ENCODE results near the gene ALDH3B2. TPM values are rescaled to one million over a fixed set of nuclear protein-coding genes. Genes with fewer than 3 reads are reported as not detected.

ALDH3B2 gene
- polyA plus RNA-seq, 1 of the 3 experiments (the other 2 are of a cell fraction) = not detected

GRCh38 chr11:67664213-67664585, 10.2 kb downstream of the ALDH3B2 start:
- no peaks in the 10 kb centered on the region; a peak in 1 of 4 replicates for H3K4me1 ChIP-seq (ENCODE audit: control insufficient read depth in 1 of 2, insufficient read depth in 2 of 2, low read depth in 1 of 2, low read length in 1 of 2)
- TF ChIP-seq RCOR1 (IDR thresholded peaks at IDR 0.05; ENCODE audit: low read length) = no peak
- no peak overlapping the region for H3K4me3 ChIP-seq (ENCODE audit: low read depth in 2 of 2, low read length in 1 of 2)
- no peaks in the 10 kb centered on the region for H3F3A ChIP-seq (replicated peaks; ENCODE audit: insufficient read depth)
- H3K9ac ChIP-seq = no peak overlapping the region
- H3K4me2 ChIP-seq = no peak overlapping the region
- H3K9me2 ChIP-seq = no peaks in the 10 kb centered on the region
- no peaks in the 10 kb centered on the region for H3K9me3 ChIP-seq
- ChIA-PET POLR2A (no interaction called here), CTCF (no interaction called here)
- no peaks in the 10 kb centered on the region for H3K36me3 ChIP-seq (replicated peaks in 1 of 2; ENCODE audit: control insufficient read depth in 1 of 2, insufficient read depth in 2 of 2, low read length in 1 of 2)
- H3K27ac ChIP-seq (ENCODE audit: low read depth in 2 of 2, low read length in 1 of 2) = no peak overlapping the region
- no peaks in the 10 kb centered on the region for H3K79me2 ChIP-seq (ENCODE audit: insufficient read depth)
- WGBS (ENCODE audit: low lambda C conversion rate) = 75% methylated on average over 11 of the region's 16 CpGs
- H4K20me1 ChIP-seq (ENCODE audit: insufficient read depth) = no peaks in the 10 kb centered on the region
- H3K27me3 ChIP-seq (ENCODE audit: insufficient read depth) = peaks cover 5% of the 10 kb centered on the region; the same call in 1 of the 2 replicates
- DNase-seq = no peak
- H2AFZ ChIP-seq (ENCODE audit: low read depth) = no peak overlapping the region

GRCh38 chr11:67663532-67664212, 10.8 kb downstream of the ALDH3B2 start:
- no peaks in the 10 kb centered on the region; a peak in 1 of 4 replicates for H3K4me1 ChIP-seq (ENCODE audit: control insufficient read depth in 1 of 2, insufficient read depth in 2 of 2, low read depth in 1 of 2, low read length in 1 of 2)
- H3K9me2 ChIP-seq = no peaks in the 10 kb centered on the region
- H3K9ac ChIP-seq = no peak overlapping the region
- peaks cover 5% of the 10 kb centered on the region; the same call in 1 of the 2 replicates for H3K27me3 ChIP-seq (ENCODE audit: insufficient read depth)
- WGBS (ENCODE audit: low lambda C conversion rate) = 75% methylated on average over 15 of the region's 22 CpGs
- CTCF ChIA-PET = interaction anchor here (1.1 to 21.6 kb wide), 2 partner anchors 15 to 28 kb away, joined by 3 to 308 read pairs; partner anchors contain the start of genes NUDT8 and TBX10
- no peak for DNase-seq
- no peak overlapping the region for H3K4me2 ChIP-seq
- no peak for TF ChIP-seq RCOR1 (IDR thresholded peaks at IDR 0.05; ENCODE audit: low read length)
- no peak overlapping the region for H2AFZ ChIP-seq (ENCODE audit: low read depth)
- H3K9me3 ChIP-seq = no peaks in the 10 kb centered on the region
- H3F3A ChIP-seq (replicated peaks; ENCODE audit: insufficient read depth) = no peaks in the 10 kb centered on the region
- POLR2A ChIA-PET = no interaction called here
- no peaks in the 10 kb centered on the region for H3K36me3 ChIP-seq (replicated peaks in 1 of 2; ENCODE audit: control insufficient read depth in 1 of 2, insufficient read depth in 2 of 2, low read length in 1 of 2)
- no peak overlapping the region for H3K4me3 ChIP-seq (ENCODE audit: low read depth in 2 of 2, low read length in 1 of 2)
- no peaks in the 10 kb centered on the region for H3K79me2 ChIP-seq (ENCODE audit: insufficient read depth)
- no peak overlapping the region for H3K27ac ChIP-seq (ENCODE audit: low read depth in 2 of 2, low read length in 1 of 2)
- H4K20me1 ChIP-seq (ENCODE audit: insufficient read depth) = no peaks in the 10 kb centered on the region

- Histone ChIP-seq H3K4me3 (ENCODE audit: low read depth in 2 of 2, low read length in 1 of 2) (no peak overlapping the region), H3K4me1 (ENCODE audit: control insufficient read depth in 1 of 2, insufficient read depth in 2 of 2, low read depth in 1 of 2, low read length in 1 of 2) (no peaks in the 10 kb centered on the region; a peak in 1 of 4 replicates), H3K4me2 (no peak overlapping the region), H3K27me3 (ENCODE audit: insufficient read depth) (peaks cover 5% of the 10 kb centered on the region; the same call in 1 of the 2 replicates), H3K9me2 (no peaks in the 10 kb centered on the region), H4K20me1 (ENCODE audit: insufficient read depth) (no peaks in the 10 kb centered on the region), H3K79me2 (ENCODE audit: insufficient read depth) (no peaks in the 10 kb centered on the region), H3K36me3 (replicated peaks in 1 of 2; ENCODE audit: control insufficient read depth in 1 of 2, insufficient read depth in 2 of 2, low read length in 1 of 2) (no peaks in the 10 kb centered on the region), H3F3A (replicated peaks; ENCODE audit: insufficient read depth) (no peaks in the 10 kb centered on the region), H2AFZ (ENCODE audit: low read depth) (no peak overlapping the region), H3K9ac (no peak overlapping the region), H3K27ac (ENCODE audit: low read depth in 2 of 2, low read length in 1 of 2) (no peak overlapping the region), H3K9me3 (no peaks in the 10 kb centered on the region)
- DNase-seq = no peak
- ChIA-PET POLR2A (no interaction called here), CTCF (interaction anchor here (1.1 to 21.6 kb wide), 2 partner anchors 14 to 27 kb away, joined by 3 to 308 read pairs; partner anchors contain the start of genes NUDT8 and TBX10)
- TF ChIP-seq MAX (IDR thresholded peaks at IDR 0.05; ENCODE audit: low read depth) (no peak), ZBTB33 (IDR thresholded peaks at IDR 0.05; ENCODE audit: borderline replicate concordance, low read depth) (no peak), NRF1 (IDR thresholded peaks at IDR 0.05; ENCODE audit: low read depth, low read length) (no peak)
- WGBS (ENCODE audit: low lambda C conversion rate) = 62% methylated on average over 12 of the region's 19 CpGs
These were observed 11.4 kb downstream of the ALDH3B2 start for GRCh38 chr11:67662835-67663531.

All from SK-N-SH (cell line).